GM12892 (cell line): ENCODE data around the gene ZNF324.

Experiments
- POLR2A ChIP-seq: IDR thresholded peaks from 2 replicates; pipeline ENCODE4 v1.6.1; 2011; ENCODE audit warnings: low read depth, low read length, control low read depth
- POLR2AphosphoS5 ChIP-seq: IDR thresholded peaks from 2 replicates; pipeline ENCODE4 v1.6.1; 2011; ENCODE audit warnings: low read depth, low read length, control low read depth
- TAF1 ChIP-seq: IDR thresholded peaks from 2 replicates; pipeline ENCODE4 v1.6.1; 2011; ENCODE audit warnings: low read depth, mild to moderate bottlenecking, control low read depth, low read length, borderline replicate concordance

- TF ChIP-seq TAF1 (no peak), POLR2AphosphoS5 (no peak), POLR2A (no peak)
These were observed 43.4 kb downstream of the ZNF324 start for GRCh38 chr19:58510084-58510862.
